ENCODE data around the gene OR4C5. TPM values are rescaled to one million over a fixed set of nuclear protein-coding genes. Genes with fewer than 3 reads are reported as not detected.

OR4C5 gene
- total and polyA plus RNA-seq, 10 of the 15 experiments (the other 5 are each of a cell fraction or from before 2014, with no cell fraction given): not detected

Other genes with a start within 250 kb of the OR4C5 start
- not detected in 2 replicates for gene OR4B1, start 149.7 kb downstream of the OR4C5 start, total RNA-seq (2014; rRNA removed)
- not detected in 2 replicates for gene OR4B1, start 149.7 kb downstream of the OR4C5 start, total RNA-seq (2014; rRNA removed; fragmentation: Illumina TruSeq; extraction: Trizol)
- not detected in 2 replicates for gene OR4B1, start 149.7 kb downstream of the OR4C5 start, total RNA-seq (2021)
- not detected in 2 replicates for gene OR4B1, start 149.7 kb downstream of the OR4C5 start, polyA plus RNA-seq (2011; rRNA removed)
- gene OR4B1, start 149.7 kb downstream of the OR4C5 start, polyA plus RNA-seq (2014; fragmentation: Illumina TruSeq; extraction: Trizol): not detected in 2 replicates
- gene OR4B1, start 149.7 kb downstream of the OR4C5 start, polyA plus RNA-seq (2014; fragmentation: Nextera tagmentation; extraction: Ambion mirVana): not detected
- not detected in 2 replicates for gene OR4B1, start 149.7 kb downstream of the OR4C5 start, polyA plus RNA-seq (2014; rRNA removed)
- gene OR4B1, start 149.7 kb downstream of the OR4C5 start, polyA plus RNA-seq (2016; fragmentation: Nextera tagmentation; extraction: Ambion mirVana): not detected
- gene OR4X2, start 121.4 kb downstream of the OR4C5 start, total RNA-seq (2014; rRNA removed): not detected in 2 replicates
- not detected in 2 replicates for gene OR4X2, start 121.4 kb downstream of the OR4C5 start, total RNA-seq (2014; rRNA removed; fragmentation: Illumina TruSeq; extraction: Trizol)
- not detected in 2 replicates for gene OR4X2, start 121.4 kb downstream of the OR4C5 start, total RNA-seq (2021)
- gene OR4X2, start 121.4 kb downstream of the OR4C5 start, polyA plus RNA-seq (2011; rRNA removed): not detected in 2 replicates
- not detected in 2 replicates for gene OR4X2, start 121.4 kb downstream of the OR4C5 start, polyA plus RNA-seq (2014; fragmentation: Illumina TruSeq; extraction: Trizol)
- gene OR4X2, start 121.4 kb downstream of the OR4C5 start, polyA plus RNA-seq (2014; fragmentation: Nextera tagmentation; extraction: Ambion mirVana): not detected
- gene OR4X2, start 121.4 kb downstream of the OR4C5 start, polyA plus RNA-seq (2014; rRNA removed): not detected in 2 replicates
- gene OR4X2, start 121.4 kb downstream of the OR4C5 start, polyA plus RNA-seq (2016; fragmentation: Nextera tagmentation; extraction: Ambion mirVana): not detected
- gene OR4X1, start 102.6 kb downstream of the OR4C5 start, total RNA-seq (2014; rRNA removed): not detected in 2 replicates
- not detected in 2 replicates for gene OR4X1, start 102.6 kb downstream of the OR4C5 start, total RNA-seq (2014; rRNA removed; fragmentation: Illumina TruSeq; extraction: Trizol)
- gene OR4X1, start 102.6 kb downstream of the OR4C5 start, total RNA-seq (2021): not detected in 2 replicates
- not detected in 2 replicates for gene OR4X1, start 102.6 kb downstream of the OR4C5 start, polyA plus RNA-seq (2011; rRNA removed)
- not detected in 2 replicates for gene OR4X1, start 102.6 kb downstream of the OR4C5 start, polyA plus RNA-seq (2014; fragmentation: Illumina TruSeq; extraction: Trizol)
- gene OR4X1, start 102.6 kb downstream of the OR4C5 start, polyA plus RNA-seq (2014; fragmentation: Nextera tagmentation; extraction: Ambion mirVana): not detected
- gene OR4X1, start 102.6 kb downstream of the OR4C5 start, polyA plus RNA-seq (2014; rRNA removed): not detected in 2 replicates
- not detected for gene OR4X1, start 102.6 kb downstream of the OR4C5 start, polyA plus RNA-seq (2016; fragmentation: Nextera tagmentation; extraction: Ambion mirVana)
- gene OR4S1, start 60.2 kb downstream of the OR4C5 start, total RNA-seq (2014; rRNA removed): not detected in 2 replicates
- not detected in 2 replicates for gene OR4S1, start 60.2 kb downstream of the OR4C5 start, total RNA-seq (2014; rRNA removed; fragmentation: Illumina TruSeq; extraction: Trizol)
- not detected in 2 replicates for gene OR4S1, start 60.2 kb downstream of the OR4C5 start, total RNA-seq (2021)
- not detected in 2 replicates for gene OR4S1, start 60.2 kb downstream of the OR4C5 start, polyA plus RNA-seq (2011; rRNA removed)
- not detected in 2 replicates for gene OR4S1, start 60.2 kb downstream of the OR4C5 start, polyA plus RNA-seq (2014; fragmentation: Illumina TruSeq; extraction: Trizol)
- gene OR4S1, start 60.2 kb downstream of the OR4C5 start, polyA plus RNA-seq (2014; fragmentation: Nextera tagmentation; extraction: Ambion mirVana): not detected
- gene OR4S1, start 60.2 kb downstream of the OR4C5 start, polyA plus RNA-seq (2014; rRNA removed): not detected in 2 replicates
- gene OR4S1, start 60.2 kb downstream of the OR4C5 start, polyA plus RNA-seq (2016; fragmentation: Nextera tagmentation; extraction: Ambion mirVana): not detected
- gene OR4C3, start 41.5 kb downstream of the OR4C5 start, total RNA-seq (2014; rRNA removed): not detected in 2 replicates
- not detected in 2 replicates for gene OR4C3, start 41.5 kb downstream of the OR4C5 start, total RNA-seq (2014; rRNA removed; fragmentation: Illumina TruSeq; extraction: Trizol)
- gene OR4C3, start 41.5 kb downstream of the OR4C5 start, total RNA-seq (2021): not detected in 2 replicates
- gene OR4C3, start 41.5 kb downstream of the OR4C5 start, polyA plus RNA-seq (2011; rRNA removed): not detected in 2 replicates
- not detected in 2 replicates for gene OR4C3, start 41.5 kb downstream of the OR4C5 start, polyA plus RNA-seq (2014; fragmentation: Illumina TruSeq; extraction: Trizol)
- gene OR4C3, start 41.5 kb downstream of the OR4C5 start, polyA plus RNA-seq (2014; fragmentation: Nextera tagmentation; extraction: Ambion mirVana): not detected
- gene OR4C3, start 41.5 kb downstream of the OR4C5 start, polyA plus RNA-seq (2014; rRNA removed): not detected in 2 replicates
- gene OR4C3, start 41.5 kb downstream of the OR4C5 start, polyA plus RNA-seq (2016; fragmentation: Nextera tagmentation; extraction: Ambion mirVana): not detected
- not detected in 2 replicates for gene OR4A47, start 122.3 kb upstream of the OR4C5 start, total RNA-seq (2014; rRNA removed)
- not detected in 2 replicates for gene OR4A47, start 122.3 kb upstream of the OR4C5 start, total RNA-seq (2014; rRNA removed; fragmentation: Illumina TruSeq; extraction: Trizol)
- not detected in 2 replicates for gene OR4A47, start 122.3 kb upstream of the OR4C5 start, total RNA-seq (2021)
- gene OR4A47, start 122.3 kb upstream of the OR4C5 start, polyA plus RNA-seq (2011; rRNA removed): not detected in 2 replicates
- not detected in 2 replicates for gene OR4A47, start 122.3 kb upstream of the OR4C5 start, polyA plus RNA-seq (2014; fragmentation: Illumina TruSeq; extraction: Trizol)
- gene OR4A47, start 122.3 kb upstream of the OR4C5 start, polyA plus RNA-seq (2014; fragmentation: Nextera tagmentation; extraction: Ambion mirVana): not detected
- not detected in 2 replicates for gene OR4A47, start 122.3 kb upstream of the OR4C5 start, polyA plus RNA-seq (2014; rRNA removed)
- not detected for gene OR4A47, start 122.3 kb upstream of the OR4C5 start, polyA plus RNA-seq (2016; fragmentation: Nextera tagmentation; extraction: Ambion mirVana)